K562 (cell line): Measurements from ENCODE around the gene PPDPF. TPM values are rescaled to one million over a fixed set of nuclear protein-coding genes. Genes with fewer than 3 reads are reported as not detected.

Source experiments
- AFF1 ChIP-seq, 2 experiments: fragments of 450-650 bp; IDR thresholded peaks; 2 replicates each; pipeline ENCODE4 v1.6.1; 2018; ENCODE audit warnings: mild to moderate bottlenecking in 2 of 2, low read depth in 1 of 2; ENCODE audit not compliant: partially characterized antibody in 2 of 2
- BHLHE40 ChIP-seq: IDR thresholded peaks from 2 replicates; pipeline ENCODE4 v1.6.1; 2011; ENCODE audit warnings: low read length, improper control_type of control experiment
- HMGN3 ChIP-seq: IDR thresholded peaks from 2 replicates; pipeline ENCODE4 v1.6.1; 2011; ENCODE audit warnings: borderline replicate concordance, low read depth, mild to moderate bottlenecking, mixed read lengths, low read length; ENCODE audit not compliant: insufficient read length; ENCODE audit errors: extremely low read depth
- MAX ChIP-seq: sonication (generic); formaldehyde crosslinking; IDR thresholded peaks from 2 replicates; pipeline ENCODE4 v1.9.0; 2022; ENCODE audit warnings: mild to moderate bottlenecking, missing genetic modification reagents
- TSC22D4 ChIP-seq: fragments of 450-650 bp; IDR thresholded peaks from 2 replicates; pipeline ENCODE4 v1.6.1; 2016; ENCODE audit warnings: missing genetic modification characterization, missing biosample characterization, control low read depth
- XRCC3 ChIP-seq: fragments of 450-650 bp; IDR thresholded peaks from 2 replicates; pipeline ENCODE4 v1.6.1; 2017; ENCODE audit warnings: mild to moderate bottlenecking, moderate library complexity
- ZSCAN32 ChIP-seq: fragments of 450-650 bp; formaldehyde crosslinking; IDR thresholded peaks from 2 replicates; pipeline ENCODE4 v1.4.0; 2020; ENCODE audit warnings: mild to moderate bottlenecking, moderate library complexity
- polyA plus RNA-seq, 8 experiments: library from polyadenylated mRNA; depleted of rRNA in 4 of 8; stranded (reverse) in 5 of 8; unstranded in 3 of 8; fragments of >200 nt; fragmentation: Nextera tagmentation in 2 of 8; fragmentation: Illumina TruSeq in 1 of 8; extraction: Ambion mirVana in 2 of 8; extraction: Trizol in 1 of 8; gene quantifications; 2 replicates each; pipeline versions ENCODE4 v1.2.1 to v1.2.3, GENCODE V29; 2011 to 2014; ENCODE audit warnings: inconsistent platforms in 1 of 8, missing spikeins in 1 of 8
- total RNA-seq, 7 experiments: library from RNA; depleted of rRNA in 6 of 7; stranded (reverse); fragments of >200 nt in 6 of 7; fragmentation: Illumina TruSeq in 2 of 7; extraction: Trizol in 2 of 7; gene quantifications; 2 replicates each; pipeline versions ENCODE4 v1.2.1 to v1.2.3, GENCODE V29; 2011 to 2021; ENCODE audit warnings: low replicate concordance in 1 of 7
- TF ChIP-seq, protein P1 (sequence below), 2 experiments: IDR thresholded peaks; 2 replicates each; pipeline ENCODE4 v1.6.1; 2012; ENCODE audit warnings: improper control_type of control experiment in 2 of 2, low read depth in 2 of 2, low read length in 2 of 2, borderline replicate concordance in 1 of 2
- TF ChIP-seq, protein P2 (sequence below): sonication (generic); formaldehyde crosslinking; IDR thresholded peaks from 2 replicates; pipeline ENCODE4 v1.9.0; 2022; ENCODE audit warnings: mild to moderate bottlenecking, missing genetic modification reagents

PPDPF gene
- total and polyA plus RNA-seq, 9 of the 15 experiments (the other 6 are each of a cell fraction or from before 2014, with no cell fraction given): 0.77 to 233 (median 10.5) TPM

GRCh38 chr20:63540417-63541186, 20.0 kb downstream of the PPDPF start (continued):
- TF ChIP-seq AFF1 (IDR thresholded peaks at IDR 0.05; ENCODE audit: low read depth in 1 of 2, partially characterized antibody in 2 of 2) (no peak), XRCC3 (no peak), MAX (peak; percentile 42), BHLHE40 (peak; percentile 65; the same call in 1 of the 2 replicates), TSC22D4 (tag) (no peak), ZSCAN32 (CRISPR knock-in tag) (no peak), HMGN3 (no peak)
- TF ChIP-seq, protein P1, sequence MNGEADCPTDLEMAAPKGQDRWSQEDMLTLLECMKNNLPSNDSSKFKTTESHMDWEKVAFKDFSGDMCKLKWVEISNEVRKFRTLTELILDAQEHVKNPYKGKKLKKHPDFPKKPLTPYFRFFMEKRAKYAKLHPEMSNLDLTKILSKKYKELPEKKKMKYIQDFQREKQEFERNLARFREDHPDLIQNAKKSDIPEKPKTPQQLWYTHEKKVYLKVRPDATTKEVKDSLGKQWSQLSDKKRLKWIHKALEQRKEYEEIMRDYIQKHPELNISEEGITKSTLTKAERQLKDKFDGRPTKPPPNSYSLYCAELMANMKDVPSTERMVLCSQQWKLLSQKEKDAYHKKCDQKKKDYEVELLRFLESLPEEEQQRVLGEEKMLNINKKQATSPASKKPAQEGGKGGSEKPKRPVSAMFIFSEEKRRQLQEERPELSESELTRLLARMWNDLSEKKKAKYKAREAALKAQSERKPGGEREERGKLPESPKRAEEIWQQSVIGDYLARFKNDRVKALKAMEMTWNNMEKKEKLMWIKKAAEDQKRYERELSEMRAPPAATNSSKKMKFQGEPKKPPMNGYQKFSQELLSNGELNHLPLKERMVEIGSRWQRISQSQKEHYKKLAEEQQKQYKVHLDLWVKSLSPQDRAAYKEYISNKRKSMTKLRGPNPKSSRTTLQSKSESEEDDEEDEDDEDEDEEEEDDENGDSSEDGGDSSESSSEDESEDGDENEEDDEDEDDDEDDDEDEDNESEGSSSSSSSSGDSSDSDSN (IDR thresholded peaks at IDR 0.05; ENCODE audit: borderline replicate concordance in 1 of 2, low read depth in 2 of 2, low read length in 2 of 2): no peak
- TF ChIP-seq, protein P2, sequence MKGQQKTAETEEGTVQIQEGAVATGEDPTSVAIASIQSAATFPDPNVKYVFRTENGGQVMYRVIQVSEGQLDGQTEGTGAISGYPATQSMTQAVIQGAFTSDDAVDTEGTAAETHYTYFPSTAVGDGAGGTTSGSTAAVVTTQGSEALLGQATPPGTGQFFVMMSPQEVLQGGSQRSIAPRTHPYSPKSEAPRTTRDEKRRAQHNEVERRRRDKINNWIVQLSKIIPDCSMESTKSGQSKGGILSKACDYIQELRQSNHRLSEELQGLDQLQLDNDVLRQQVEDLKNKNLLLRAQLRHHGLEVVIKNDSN (CRISPR knock-in tag): peak; percentile 80
- TF ChIP-seq, all 486 proteins: peak for 7
